ENCODE results near the gene RAB35.

RAB35 gene

GRCh38 chr12:120096671-120097202 is 19.8 kb downstream of the RAB35 start:
- no peak for TF ChIP-seq ZFX (IDR thresholded peaks at IDR 0.05)
- TF ChIP-seq CTCF (conservative IDR thresholded peaks at IDR 0.05) = no peak
- H3K27ac ChIP-seq = no peak overlapping the region

GRCh38 chr12:120095736-120096135 is 20.8 kb downstream of the RAB35 start:
- H3K27ac ChIP-seq = no peak overlapping the region
- TF ChIP-seq ZFX (IDR thresholded peaks at IDR 0.05) (no peak), CTCF (conservative IDR thresholded peaks at IDR 0.05) (no peak)

DNA sequence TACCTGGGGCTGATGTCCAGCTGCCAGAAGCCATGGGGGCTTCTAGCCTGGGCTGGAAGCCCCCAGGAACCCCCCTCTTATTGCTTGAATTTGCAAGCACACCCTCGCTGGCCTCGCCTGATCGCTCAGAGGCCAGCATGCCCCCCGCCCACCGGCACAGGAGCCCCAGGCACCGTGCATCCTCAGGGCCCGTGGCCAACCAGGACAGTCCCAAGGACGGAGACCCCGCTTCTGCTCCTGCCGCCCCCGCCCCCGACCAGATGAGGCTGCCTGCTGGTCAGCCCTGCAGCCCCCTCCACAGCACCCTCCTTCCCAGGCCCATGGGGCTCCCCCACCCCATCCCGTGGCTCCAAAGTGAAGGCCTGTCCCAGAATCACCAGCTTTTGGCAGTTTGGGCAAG is 21.2 kb downstream of the RAB35 start:
- TF ChIP-seq ZFX (IDR thresholded peaks at IDR 0.05) (no peak), CTCF (conservative IDR thresholded peaks at IDR 0.05) (no peak)
- no peak overlapping the region for H3K27ac ChIP-seq

DNA sequence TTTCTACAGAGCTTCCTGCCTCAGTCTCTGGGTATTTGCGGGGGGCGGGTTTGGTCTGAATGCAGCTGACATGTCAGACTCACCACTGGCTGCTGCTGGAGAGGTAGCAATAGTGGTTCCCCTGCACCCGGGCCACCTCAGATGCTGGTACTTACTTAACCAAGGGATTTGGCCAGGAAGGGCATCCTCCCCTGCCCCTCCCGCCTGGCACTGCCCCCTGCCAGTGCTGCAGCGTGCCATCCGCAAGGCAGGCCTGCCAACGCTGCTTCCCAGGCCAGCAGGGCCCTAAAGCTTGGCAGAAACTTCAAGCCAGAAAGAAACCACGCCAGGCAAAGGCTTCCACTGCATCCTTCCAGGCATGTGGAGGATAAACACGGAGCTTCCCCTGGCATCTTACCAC is 22.1 kb downstream of the RAB35 start:
- TF ChIP-seq CTCF (conservative IDR thresholded peaks at IDR 0.05) (no peak), ZFX (IDR thresholded peaks at IDR 0.05) (no peak)
- no peak overlapping the region for H3K27ac ChIP-seq

DNA sequence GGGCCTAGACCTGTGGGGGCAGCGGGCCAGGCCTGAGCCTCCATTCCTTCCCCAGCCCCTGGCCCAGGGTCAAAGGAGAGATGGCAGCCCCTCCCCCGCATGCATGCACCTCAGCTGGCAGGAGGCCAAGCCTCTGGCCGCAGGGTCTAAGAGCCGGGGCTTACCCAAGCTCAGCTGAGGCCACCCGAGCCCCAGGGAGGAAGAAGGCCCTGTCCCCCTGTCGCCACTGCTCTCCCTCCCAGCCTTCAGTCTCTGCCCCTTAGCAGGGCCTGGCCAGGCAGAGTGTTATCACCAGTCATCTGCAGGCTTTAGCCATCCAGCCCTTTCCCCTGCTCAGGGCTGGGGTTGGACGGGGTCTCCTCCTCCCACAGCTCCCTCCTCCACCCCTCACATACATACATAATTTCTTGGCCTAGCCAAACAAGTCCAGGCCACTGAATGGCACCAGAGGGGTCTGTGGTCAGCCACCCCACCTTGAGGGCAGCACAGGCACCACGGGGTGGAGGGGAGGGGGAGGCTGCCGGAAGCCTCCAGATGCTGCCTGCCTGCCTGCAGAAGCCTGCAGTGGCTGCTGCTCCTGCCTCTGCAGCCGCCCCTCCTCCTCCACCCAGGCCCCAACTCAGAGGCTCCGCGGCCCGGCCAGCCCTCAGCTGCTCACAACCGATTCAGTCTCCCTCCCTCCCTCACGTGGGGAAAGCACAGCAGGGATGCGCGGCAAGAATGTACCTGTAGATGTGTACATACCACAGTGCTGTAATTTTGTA is 22.8 kb downstream of the RAB35 start:
- no peak overlapping the region for H3K27ac ChIP-seq
- TF ChIP-seq CTCF (conservative IDR thresholded peaks at IDR 0.05) = no peak
- no peak for TF ChIP-seq ZFX (IDR thresholded peaks at IDR 0.05)

DNA sequence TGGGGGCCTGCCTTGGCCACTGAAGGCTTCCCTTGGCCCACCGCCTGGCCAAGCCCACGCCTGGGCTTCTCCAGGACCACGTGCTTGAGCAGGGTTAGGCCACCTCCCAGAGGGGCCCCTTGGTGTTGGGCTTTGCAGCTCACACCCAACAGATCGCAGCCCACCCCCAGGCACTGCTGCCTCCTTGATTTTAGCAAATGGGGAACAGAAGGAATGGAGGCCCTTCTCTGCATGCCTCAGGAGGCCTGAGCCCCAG is 23.3 kb downstream of the RAB35 start:
- no peak overlapping the region for H3K27ac ChIP-seq
- TF ChIP-seq ZFX (IDR thresholded peaks at IDR 0.05) (no peak), CTCF (conservative IDR thresholded peaks at IDR 0.05) (no peak)

DNA sequence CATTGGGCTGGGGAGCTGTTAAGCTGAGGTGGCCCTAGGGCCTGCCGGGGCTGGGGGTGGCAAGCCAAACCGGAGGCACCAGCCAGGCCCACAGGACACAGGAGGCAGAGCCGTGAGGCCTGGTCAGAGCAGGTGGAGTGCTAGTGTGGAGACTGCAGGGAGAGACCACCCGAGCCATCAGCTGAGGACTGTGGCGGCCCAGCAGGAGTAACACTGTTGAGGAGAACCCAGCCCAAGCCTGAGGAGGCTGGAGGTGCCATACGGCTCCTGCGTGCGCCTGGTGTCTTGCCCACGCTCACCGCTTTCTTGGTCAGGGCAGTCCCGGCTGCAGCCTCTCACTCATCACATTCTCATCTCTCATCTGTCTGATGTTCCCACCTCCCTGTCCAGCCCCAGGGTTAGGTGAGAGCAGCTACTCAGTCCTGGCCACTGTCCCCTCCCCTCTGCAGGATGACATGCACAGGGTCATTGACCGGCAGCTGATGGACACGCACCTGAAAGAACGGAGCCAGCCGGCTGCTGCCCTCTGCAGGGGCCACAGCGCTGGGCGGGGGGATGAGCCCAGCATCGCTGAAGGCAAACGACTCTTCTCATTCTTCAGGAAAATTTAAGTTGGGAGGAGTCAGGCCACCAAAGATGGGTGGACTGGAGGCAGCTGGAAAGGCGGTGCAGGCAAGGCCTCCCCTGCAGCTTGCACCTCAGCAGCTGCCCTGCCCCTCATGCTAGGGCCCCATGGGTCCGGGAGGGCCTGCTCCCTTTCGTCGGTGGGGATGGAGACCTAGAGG is 23.8 kb downstream of the RAB35 start:
- TF ChIP-seq CTCF (conservative IDR thresholded peaks at IDR 0.05) = no peak
- no peak for TF ChIP-seq ZFX (IDR thresholded peaks at IDR 0.05)
- no peak overlapping the region for H3K27ac ChIP-seq

Data from C4-2B (cell line).